C1 segment of cervical spinal cord (tissue), 14 donors: Measurements from ENCODE around the gene B3GNT4.
"Not testable (repeated sequence)": the region's sequence is repeated elsewhere in the genome, so short reads cannot be mapped to it uniquely, and the experiment has no call there.

Source experiments
- DNase-seq, 14 donors: peaks; one replicate each; lab custom pipeline; 2025; lab: John Stamatoyannopoulos, UW

B3GNT4 gene

DNA sequence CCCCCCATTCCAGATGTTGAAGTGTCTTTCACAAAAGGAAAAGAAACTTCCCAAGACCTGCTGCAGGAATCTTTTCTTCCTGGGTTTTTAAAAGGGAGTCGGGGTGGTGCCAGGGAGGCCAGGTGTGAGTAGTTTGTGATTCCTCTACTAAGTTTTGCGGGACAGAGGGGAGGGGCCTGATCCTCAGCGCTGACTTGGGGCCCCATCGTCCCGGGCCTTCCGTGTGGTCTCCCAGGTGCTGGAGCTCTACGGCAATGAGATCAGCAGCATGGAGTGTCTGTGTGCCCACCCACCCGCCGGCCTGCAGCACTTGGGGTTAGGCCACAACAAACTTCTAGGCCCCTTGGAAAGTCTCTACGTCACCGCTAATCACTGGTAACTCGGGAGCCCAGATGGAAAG lies 16.0 kb upstream of the B3GNT4 start:
- no peak for DNase-seq

DNA sequence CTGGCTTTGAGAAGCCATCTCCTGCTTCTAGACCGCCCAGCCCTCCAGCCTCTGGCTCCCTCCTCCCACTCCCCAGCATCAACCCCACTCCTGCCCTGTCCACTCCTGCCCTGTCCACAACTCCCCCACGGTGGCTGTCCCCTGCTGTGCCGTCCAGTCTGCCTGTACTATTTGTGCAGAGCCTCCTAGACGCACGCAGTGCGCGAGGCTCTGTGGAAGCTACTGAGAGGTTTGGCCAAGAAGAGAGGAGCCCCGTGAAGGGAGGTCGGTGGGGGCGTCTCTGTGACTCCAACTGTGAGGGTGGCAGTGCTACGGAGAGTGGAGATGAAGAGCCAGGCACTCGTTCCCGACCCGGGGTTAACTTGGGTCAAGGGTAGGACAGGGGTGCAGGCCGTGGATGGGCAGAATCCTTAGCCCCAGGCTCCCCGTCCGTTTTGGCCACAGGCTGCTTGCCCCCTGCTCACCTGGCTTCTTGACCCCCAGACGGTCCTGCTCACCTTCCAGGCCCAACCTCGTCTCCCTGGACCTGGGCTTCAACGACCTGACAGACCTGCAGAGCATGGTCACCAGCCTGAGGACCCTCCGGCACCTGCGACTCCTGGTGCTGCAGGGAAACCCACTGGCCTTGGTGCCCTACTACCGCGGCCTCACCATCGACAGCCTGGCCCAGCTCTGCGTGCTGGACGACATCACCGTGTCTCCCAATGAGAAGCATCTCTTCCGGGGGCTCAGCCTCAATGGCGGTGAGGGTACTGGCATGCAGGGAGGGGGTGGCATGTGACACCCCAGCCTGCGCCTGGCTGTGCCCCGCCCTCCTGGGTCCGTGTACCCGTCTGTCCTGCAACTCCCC lies 13.7 kb upstream of the B3GNT4 start:
- no peak for DNase-seq

DNA sequence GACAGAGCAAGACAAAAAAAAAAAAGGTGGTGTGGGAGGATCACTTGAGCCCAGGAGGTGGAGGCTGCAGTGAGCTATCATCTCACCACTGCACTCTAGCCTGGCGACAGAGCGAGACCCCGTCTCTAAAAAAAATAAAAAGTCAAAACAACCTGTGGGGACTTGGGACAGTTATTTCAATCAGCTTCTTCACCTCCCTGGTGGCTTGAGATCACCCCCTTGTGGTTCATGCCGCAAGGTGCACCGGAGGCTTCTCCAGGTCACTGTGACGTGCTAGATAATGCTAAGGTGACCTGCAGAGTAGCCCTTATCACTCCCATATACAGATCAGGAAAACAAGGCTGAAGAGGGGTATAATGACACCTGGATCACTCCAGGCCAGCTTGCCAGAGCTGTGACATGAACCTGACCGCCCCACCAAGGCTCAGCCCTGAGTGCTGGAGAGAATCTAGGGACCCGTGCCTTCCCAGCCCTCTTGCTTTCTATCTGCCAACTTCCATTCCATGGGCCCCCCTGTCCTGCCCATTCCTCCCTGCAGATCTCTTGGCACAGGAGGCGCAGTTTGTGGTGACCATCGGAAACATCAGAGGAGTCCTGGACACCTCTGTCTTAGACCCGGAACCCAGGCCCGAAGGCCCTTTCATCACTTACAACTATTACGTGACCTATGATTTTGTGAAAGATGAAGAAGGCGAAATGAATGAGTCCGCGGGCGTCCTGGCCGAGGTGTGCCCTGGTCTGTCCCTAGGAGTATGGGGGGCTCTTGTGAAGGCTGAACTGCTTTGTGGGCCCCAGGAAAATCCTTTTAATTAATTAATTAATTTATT lies 12.5 kb upstream of the B3GNT4 start:
- peak in 1 of 14 donors; percentile 17 for DNase-seq

DNA sequence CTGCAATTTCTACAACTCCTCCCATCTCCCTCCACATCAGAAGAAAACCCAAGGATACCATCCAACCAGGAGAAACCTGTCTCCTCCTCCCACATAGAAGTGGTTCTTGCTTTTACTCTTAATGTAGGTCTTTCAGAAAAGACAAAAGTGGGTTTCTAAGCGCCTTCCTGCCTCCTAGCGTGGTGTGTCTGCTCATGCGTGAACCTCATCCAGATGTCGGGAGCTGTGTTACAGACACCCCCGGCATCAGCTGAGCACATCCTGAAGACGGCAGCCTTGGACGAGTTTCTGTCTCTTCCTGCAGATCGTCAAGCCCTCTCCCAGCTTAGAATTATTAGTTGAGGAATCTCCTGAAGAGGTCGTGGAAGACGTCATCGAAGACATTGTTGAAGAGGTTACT lies 11.1 kb upstream of the B3GNT4 start:
- DNase-seq = no peak

DNA sequence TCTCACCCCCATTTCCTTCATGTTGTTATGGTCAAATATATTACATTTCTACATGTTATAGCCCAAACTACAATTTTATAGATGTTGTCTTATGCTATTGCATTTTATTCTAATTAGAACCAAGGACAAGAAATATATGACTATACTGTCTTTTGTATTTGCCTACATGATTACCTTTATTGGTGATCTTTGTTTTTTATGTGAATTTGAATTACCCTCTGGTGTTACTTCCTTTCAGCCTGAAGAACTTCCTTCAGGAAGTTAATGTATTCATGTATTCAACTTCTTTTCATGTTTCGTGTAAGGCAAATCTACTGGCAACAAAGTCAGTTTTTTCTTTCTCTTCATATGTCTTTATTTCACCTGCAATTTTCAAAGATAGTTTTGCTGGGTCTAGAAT lies 8.7 kb upstream of the B3GNT4 start:
- DNase-seq = no peak

DNA sequence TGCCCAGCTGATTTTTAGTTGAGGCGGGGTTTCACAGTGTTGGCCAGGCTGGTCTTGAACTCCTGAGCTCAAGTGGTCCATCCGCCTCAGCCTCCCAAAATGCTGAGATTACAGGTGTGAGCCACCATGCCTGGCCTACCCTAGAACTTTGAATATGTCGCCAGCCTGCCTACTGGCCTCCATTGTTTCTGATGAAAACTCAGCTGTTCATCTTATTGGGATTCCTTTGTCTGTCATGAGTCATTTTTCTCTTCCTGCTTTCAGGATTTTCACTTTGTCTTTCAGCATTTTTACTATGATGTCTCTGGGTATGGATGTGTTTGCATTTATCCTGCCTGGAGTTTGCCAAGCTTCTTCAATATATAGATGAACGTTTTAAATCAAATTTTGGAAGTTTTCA lies 8.1 kb upstream of the B3GNT4 start:
- DNase-seq = no peak

DNA sequence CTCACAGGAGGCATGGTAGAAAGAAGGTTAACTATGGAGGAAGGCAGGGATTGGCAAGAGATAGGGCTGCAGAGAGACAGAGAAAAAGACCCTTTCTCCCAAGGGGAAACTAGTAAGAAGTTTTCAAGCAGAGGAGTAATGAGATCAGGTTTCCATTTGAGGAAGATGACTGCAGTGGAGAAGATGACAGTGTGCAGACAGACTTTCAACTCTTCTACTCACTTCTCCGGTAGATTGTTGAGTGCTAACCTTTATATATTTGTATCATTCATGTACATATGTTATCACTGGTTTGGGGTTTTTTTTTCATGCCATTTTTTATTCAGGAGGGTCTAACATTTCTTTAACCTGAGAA lies 5.9 kb upstream of the B3GNT4 start:
- DNase-seq = no peak

DNA sequence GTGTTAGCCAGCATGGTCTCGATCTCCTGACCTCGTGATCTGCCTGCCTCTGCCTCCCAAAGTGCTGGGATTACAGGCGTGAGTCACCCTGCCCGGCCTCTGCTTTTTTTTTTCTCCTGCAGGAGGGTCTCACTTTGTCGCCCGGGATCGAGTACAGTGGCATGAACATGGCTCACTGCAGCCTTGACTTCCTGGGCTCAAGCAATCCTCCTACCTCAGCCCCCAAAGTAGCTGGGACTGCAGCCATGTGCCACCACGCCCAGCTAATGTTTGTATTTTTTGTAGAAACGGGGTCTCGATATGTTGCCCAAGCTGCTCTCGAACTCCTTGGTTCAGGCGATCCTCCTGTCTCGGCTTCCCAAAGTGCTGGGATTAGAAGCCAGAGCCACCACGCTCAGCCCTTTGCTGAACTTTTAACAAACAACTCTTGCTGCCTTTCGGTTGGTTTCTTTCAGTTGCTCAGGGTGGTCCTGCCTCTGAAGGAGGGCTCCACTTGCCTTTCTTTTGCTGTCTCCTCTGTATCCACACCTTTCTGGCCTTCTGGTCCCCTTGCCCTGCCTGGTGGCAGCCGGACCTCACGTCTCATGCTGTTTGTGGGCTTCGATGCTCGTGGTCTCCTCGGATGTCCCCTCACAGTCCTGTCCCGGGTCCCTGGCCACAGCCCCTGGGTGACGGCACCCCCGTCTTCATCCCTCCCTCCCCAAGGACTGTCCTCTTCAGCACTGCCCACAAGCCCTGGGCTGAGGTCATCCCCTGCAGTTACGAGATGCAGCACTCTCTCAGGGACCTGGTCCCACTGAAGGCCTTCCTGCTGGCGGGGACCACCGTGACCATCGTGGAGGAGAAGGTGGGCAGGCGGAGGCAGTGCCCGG lies 3.8 kb upstream of the B3GNT4 start:
- DNase-seq = no peak

DNA sequence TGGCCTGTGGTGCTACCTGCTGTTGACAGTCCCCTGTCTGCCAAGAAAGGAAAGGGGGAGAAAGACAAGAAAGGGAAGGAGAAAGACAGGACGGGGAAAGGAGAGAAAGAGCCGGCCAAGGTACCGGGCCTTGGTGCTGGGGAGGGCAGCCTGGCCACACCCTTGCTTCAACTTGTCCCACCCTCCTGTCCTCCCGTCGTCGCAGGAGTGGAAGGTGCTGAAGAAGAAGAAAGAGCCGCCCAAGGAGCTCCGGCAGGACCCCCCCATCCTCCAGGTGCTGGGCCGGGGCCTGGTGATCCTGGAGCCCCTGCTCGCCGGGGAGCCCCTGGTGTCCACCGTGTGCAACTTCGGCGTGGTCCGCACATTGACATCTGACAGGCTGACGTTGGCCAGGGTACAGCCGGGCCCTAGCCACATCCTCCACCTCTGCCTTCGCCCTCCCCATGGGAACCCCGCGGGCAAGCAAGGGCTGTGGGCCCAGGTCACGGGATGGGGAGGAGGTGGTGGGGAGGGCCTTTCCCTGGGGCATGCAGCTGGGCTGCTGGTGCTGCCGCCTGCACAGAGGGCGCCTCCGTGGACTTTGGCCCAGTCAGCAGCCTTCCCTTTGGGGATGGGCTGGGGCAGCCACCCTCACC lies 2.9 kb upstream of the B3GNT4 start:
- no peak for DNase-seq

DNA sequence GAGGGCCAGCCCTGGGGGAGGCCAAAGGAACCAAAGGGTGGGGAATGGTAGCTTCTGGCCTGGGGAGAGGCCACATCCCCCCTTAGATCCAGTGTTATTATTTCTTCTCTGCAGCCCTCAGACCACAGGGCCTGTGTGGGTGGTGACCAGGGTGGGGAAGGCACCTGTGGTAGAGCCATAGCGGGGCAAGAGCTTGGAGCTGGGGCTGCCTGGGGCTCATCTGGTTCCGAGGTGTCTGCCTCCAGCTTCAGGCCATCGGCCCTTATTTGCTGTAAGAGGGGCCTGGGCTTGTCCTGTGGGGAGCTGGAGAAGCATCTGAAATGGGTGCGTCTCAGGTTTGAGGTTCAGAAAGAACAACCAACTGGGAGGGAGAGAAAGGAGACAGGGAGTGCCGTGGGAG lies 2.1 kb upstream of the B3GNT4 start:
- no peak for DNase-seq

DNA sequence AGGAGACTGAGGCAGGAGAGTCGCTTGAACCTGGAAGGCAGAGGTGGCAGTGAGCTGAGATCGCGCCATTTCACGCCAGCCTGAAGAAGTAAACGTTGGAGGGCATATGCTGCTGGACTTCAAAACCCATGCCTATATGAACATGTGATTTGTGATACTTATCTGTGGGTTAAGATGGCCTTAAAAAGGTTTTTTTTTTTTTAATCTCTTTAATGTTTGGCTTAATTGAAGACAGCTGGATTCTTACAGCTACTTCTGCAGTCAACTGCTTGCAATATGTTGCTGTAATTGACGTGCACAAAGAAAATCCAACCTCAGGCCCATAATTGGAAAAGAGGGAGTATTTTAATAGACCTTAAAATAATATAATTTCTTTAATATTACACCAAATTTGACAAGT lies 1.5 kb upstream of the B3GNT4 start:
- no peak for DNase-seq

DNA sequence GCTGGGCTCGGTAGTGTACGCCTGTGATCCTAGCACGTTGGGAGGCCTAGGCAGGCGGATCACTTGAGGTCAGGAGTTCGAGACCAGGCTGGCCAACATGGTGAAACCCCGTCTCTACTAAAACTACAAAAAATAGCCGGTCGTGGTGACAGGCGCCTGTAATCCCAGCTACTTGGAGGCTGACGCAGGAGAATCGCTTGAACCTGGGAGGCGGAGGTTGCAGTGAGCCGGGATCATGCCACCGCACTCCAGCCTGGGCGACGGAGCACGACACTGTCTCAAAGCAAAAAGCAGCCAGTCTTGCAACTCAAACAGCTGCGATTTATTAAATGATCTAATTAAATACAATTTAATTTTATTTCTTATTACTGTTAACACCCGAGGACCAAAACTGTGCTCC lies 698 bp upstream of the B3GNT4 start:
- DNase-seq = not testable (repeated sequence)

DNA sequence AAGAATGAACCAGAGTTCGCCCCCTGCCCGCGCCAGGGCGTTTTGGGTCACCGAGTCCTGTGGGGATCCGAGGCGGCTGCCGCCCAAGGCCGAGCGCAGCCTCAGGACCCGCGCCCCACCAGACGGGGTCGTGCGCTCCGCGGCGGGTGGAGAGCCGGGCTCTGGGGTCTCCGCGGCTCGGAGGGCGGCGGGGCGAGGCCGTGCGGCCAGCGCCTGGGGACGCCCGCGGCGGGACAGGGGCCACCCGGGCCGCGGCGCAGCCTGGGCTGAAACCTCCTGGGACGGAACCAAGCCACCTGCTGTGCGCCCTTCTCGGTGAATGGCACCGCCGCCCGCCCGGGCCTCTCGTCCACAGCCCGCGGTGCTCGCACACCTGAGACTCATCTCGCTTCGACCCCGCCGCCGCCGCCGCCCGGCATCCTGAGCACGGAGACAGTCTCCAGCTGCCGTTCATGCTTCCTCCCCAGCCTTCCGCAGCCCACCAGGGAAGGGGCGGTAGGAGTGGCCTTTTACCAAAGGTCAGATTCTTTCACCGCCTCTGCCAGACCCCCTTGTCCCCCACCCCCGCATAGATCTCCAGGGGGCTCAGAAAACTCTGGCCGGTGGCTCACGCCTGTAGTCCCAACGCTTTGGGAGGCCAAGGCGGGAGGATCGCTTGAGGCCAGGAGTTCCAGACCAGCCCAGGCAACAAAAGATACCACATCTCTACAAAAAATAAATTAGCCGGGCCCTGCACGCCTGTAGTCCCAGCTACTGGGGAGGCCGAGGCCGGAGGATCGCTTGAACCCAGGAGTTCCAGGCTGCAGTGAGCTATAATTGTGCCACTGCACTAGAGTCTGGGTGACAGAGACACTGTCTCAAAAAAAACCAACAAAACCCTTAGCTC lies 901 bp downstream of the B3GNT4 start:
- peak in 1 of 14 donors; percentile 13 for DNase-seq

DNA sequence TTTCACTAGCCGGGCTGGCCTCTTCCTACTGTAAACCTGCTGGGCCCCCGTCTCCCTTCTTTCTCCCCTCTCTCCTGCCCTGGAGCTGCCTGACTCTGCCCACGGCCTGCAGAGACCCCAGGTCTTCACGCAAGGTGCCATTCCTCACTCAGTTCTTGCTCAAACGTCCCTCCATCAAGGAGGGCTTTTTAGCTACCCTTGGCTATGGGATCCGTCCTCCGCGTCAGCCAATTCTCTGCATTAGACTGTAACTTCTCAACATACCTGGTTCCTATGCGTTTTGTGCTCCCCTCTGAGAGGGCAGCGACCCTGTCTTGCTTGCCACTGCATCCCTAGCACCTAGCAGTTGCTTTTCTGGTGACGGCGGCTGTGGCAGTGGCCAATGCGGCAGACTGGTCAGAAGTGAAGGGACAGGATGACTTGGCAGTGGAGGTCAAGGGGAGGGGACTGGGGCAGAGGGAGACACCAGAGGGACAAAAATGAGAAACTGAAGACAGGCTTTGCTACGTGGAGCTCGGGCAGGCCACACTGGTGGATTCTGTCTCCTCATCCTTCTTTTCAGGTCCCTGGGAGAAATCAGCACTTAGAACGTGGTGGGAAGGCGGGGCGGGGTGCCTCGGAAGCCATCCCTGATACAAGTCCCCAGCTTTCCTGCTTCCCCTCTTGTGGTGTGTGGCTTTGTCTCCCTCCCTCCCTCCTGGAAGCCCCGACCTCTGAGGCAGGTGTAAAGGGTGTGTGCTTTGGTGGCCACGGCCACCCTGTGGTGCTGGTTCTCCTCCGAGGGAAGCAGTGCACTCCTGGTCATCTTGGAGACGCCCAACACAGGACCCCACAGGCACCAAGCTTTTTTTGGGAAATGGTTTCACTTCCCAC lies 1.8 kb downstream of the B3GNT4 start:
- peak in 1 of 14 donors; percentile 35 for DNase-seq

DNA sequence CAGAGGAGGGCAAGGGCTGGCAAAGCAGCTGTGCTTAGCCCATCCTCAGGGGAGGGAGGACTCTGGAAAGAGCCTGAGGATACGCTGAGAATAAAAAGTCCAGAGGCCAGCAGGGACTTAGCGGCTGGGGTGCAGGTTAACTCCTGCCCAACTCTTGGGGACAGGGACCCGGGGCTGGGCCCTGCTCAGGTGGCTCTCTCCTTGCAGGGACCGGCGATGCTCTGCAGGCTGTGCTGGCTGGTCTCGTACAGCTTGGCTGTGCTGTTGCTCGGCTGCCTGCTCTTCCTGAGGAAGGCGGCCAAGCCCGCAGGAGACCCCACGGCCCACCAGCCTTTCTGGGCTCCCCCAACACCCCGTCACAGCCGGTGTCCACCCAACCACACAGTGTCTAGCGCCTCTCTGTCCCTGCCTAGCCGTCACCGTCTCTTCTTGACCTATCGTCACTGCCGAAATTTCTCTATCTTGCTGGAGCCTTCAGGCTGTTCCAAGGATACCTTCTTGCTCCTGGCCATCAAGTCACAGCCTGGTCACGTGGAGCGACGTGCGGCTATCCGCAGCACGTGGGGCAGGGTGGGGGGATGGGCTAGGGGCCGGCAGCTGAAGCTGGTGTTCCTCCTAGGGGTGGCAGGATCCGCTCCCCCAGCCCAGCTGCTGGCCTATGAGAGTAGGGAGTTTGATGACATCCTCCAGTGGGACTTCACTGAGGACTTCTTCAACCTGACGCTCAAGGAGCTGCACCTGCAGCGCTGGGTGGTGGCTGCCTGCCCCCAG lies 2.8 kb downstream of the B3GNT4 start:
- no peak for DNase-seq

DNA sequence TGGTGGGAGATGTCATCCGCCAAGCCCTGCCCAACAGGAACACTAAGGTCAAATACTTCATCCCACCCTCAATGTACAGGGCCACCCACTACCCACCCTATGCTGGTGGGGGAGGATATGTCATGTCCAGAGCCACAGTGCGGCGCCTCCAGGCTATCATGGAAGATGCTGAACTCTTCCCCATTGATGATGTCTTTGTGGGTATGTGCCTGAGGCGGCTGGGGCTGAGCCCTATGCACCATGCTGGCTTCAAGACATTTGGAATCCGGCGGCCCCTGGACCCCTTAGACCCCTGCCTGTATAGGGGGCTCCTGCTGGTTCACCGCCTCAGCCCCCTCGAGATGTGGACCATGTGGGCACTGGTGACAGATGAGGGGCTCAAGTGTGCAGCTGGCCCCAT lies 3.5 kb downstream of the B3GNT4 start:
- no peak for DNase-seq

DNA sequence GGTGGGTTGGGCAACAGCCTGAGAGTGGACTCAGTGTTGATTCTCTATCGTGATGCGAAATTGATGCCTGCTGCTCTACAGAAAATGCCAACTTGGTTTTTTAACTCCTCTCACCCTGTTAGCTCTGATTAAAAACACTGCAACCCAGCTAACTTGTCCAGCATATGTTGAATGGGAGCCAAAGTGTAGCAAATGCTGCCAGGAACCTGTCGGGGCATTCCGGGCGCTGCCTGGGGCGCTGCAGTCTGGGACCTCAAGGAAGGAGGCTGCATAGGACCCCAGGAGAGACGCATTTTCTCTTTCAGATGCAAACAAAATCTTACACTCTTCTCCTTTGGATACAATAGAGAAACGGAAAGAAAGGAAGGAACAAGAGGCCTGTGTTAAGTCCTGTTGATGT lies 3.9 kb downstream of the B3GNT4 start:
- no peak for DNase-seq

DNA sequence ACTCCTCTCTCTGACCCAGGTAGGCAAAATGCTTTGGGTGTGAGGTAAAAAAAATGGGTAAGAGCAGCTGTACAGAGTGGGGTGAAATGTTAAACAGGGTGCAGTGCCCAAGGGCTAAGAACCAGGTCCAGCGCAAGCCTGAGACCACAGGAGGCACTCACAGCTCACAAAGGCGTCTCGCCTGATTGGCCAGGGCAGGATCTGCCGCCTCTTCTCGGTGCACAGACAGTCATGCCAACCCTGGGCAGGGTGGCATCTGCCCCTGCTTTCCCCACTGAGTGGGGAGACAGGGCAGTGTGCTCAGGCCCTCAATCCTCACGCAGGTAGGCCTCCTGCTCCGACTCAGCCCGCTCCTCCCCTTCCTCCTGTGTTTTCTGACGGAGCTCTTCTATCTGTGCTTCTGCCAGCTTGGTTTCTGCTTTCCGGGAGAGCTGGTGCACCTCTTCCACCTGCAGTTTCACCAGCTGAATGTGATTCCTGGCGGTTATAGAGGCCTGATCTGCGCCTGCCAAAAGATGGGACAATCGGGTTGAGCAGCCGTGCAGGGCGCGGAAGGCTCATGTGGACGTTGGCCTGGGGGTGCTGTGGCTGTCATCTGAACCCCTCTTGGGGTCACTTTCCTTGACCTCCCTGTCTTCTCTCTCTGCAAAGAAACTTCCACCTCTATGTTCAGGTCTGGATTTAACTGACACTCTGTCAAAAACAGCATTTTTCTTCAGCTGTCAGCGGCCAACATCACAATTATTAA lies 4.7 kb downstream of the B3GNT4 start:
- DNase-seq = peak in 1 of 14 donors; percentile 35
